ENCODE measurements around the gene MRE11.

DNA sequence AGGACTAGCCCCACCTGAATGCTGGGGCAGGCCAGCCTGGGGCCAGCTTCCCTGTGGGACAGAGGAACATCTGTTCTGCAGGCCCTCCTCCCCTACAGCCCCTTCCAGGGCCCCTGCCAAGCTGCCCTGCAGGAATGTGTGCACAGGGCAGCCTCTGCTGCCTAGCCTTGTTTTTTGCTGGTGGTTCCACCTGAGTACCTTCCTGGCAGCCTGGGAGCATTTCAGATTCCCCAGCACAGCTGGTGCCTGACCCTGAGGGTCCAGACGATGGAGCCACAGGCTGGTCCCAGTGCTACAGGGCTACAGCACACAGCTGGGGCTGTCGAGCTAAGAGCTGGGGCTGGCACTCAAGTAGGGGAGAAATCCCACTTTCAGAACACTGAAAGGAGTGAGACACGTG lies 70.1 kb downstream of the MRE11 start:
- TF ChIP-seq, protein P1, sequence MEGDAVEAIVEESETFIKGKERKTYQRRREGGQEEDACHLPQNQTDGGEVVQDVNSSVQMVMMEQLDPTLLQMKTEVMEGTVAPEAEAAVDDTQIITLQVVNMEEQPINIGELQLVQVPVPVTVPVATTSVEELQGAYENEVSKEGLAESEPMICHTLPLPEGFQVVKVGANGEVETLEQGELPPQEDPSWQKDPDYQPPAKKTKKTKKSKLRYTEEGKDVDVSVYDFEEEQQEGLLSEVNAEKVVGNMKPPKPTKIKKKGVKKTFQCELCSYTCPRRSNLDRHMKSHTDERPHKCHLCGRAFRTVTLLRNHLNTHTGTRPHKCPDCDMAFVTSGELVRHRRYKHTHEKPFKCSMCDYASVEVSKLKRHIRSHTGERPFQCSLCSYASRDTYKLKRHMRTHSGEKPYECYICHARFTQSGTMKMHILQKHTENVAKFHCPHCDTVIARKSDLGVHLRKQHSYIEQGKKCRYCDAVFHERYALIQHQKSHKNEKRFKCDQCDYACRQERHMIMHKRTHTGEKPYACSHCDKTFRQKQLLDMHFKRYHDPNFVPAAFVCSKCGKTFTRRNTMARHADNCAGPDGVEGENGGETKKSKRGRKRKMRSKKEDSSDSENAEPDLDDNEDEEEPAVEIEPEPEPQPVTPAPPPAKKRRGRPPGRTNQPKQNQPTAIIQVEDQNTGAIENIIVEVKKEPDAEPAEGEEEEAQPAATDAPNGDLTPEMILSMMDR (IDR thresholded peaks at IDR 0.05), result no peak
- no peak for TF ChIP-seq POLR2A (IDR thresholded peaks at IDR 0.05)
